HG03039 (cell line): ENCODE measurements around the gene RFC3.

ENCODE experiments used
- ATAC-seq: cut with Tn5 transposase; IDR thresholded peaks from one replicate; pipeline ENCODE4 v1.9.1; 2021; ENCODE audit warnings: mild to moderate bottlenecking, moderate library complexity; ENCODE audit not compliant: unreplicated experiment

Gene RFC3

GRCh38 chr13:33863188-33863789, 45.3 kb downstream of the RFC3 start:
- ATAC-seq: no peak

- ATAC-seq: peak; percentile 76
Measured at GRCh38 chr13:33865945-33866344, 48.0 kb downstream of the RFC3 start.

GRCh38 chr13:33867472-33867871, 49.5 kb downstream of the RFC3 start:
- ATAC-seq: no peak

- no peak for ATAC-seq
Measured at GRCh38 chr13:33868343-33868994, 50.5 kb downstream of the RFC3 start.

- no peak for ATAC-seq
Measured at GRCh38 chr13:33869005-33869404, 51.1 kb downstream of the RFC3 start.

GRCh38 chr13:33870046-33870668, 52.2 kb downstream of the RFC3 start:
- ATAC-seq: no peak

GRCh38 chr13:33871207-33872004, 53.5 kb downstream of the RFC3 start:
- no peak for ATAC-seq

- ATAC-seq: no peak
Measured at GRCh38 chr13:33872005-33872351, 54.0 kb downstream of the RFC3 start.

- no peak for ATAC-seq
Measured at GRCh38 chr13:33873251-33873908, 55.4 kb downstream of the RFC3 start.

GRCh38 chr13:33874871-33875270, 56.9 kb downstream of the RFC3 start:
- no peak for ATAC-seq

GRCh38 chr13:33875618-33876401, 57.9 kb downstream of the RFC3 start:
- ATAC-seq: no peak

- no peak for ATAC-seq
Measured at GRCh38 chr13:33876716-33877394, 58.9 kb downstream of the RFC3 start.

- no peak for ATAC-seq
Measured at GRCh38 chr13:33879118-33879517, 61.2 kb downstream of the RFC3 start.

- no peak for ATAC-seq
Measured at GRCh38 chr13:33882804-33883203, 64.9 kb downstream of the RFC3 start.

GRCh38 chr13:33884531-33885220, 66.7 kb downstream of the RFC3 start:
- ATAC-seq: no peak
